HepG2 (cell line): ENCODE data around the gene CCL24. TPM values are rescaled to one million over a fixed set of nuclear protein-coding genes. Genes with fewer than 3 reads are reported as not detected.

ENCODE experiments used
- ATAC-seq: fragments of 200-7000 bp; cut with Tn5 transposase; 3 replicates; pipeline ENCODE4 v1.9.1; 2020; ENCODE audit warnings: mild to moderate bottlenecking, moderate library complexity
- BruUV-seq: library from RNA; stranded (reverse); fragments of 400-500 nt; replicated peaks from 2 replicates; lab custom pipeline; 2021; lab: Mats Ljungman, UMichigan
- CTCF ChIA-PET: fragments of 300-600 bp; formaldehyde crosslinking; extraction: SDS; loops from one replicate; lab custom pipeline; 2021; ENCODE audit warnings: low total read pairs, inconsistent platforms, low intra/inter-chr PET ratio; lab: Yijun Ruan, JAX
- POLR2A ChIA-PET: fragments of 350-600 bp; sonication (Branson Sonifier 250); formaldehyde crosslinking; loops from one replicate; lab custom pipeline; 2020; ENCODE audit warnings: antibody characterized with exemption, inconsistent platforms; lab: Yijun Ruan, JAX
- DNase-seq: peaks from one replicate; pipeline ENCODE4 v3.0.0-alpha.2; 2015; ENCODE audit warnings: low spot score
- FAIRE-seq: peaks from 3 replicates; lab custom pipeline; 2011; peaks lifted over from hg19 to GRCh38; lab: Jason Lieb, UNC
- H2AFZ ChIP-seq: one replicate; pipeline ENCODE4 v1.6.1; 2011; ENCODE audit warnings: low read length, inconsistent platforms
- H3K27ac ChIP-seq: fragments of 300-600 bp; 3 replicates; pipeline ENCODE4 v1.8.0; 2011; ENCODE audit warnings: mixed run types, mild to moderate bottlenecking, mixed read lengths, low read length, inconsistent platforms; ENCODE audit not compliant: insufficient read depth; ENCODE audit errors: extremely low read length
- H3K27me3 ChIP-seq, 2 experiments: fragments of 200-600 bp in 1 of 2; 2 replicates in 1 of 2; 3 replicates in 1 of 2; pipeline versions ENCODE4 v1.6.0 to v1.8.0; 2011; ENCODE audit warnings: low read length in 2 of 2, mild to moderate bottlenecking in 2 of 2, moderate library complexity in 2 of 2, inconsistent platforms in 1 of 2; ENCODE audit not compliant: insufficient read depth in 2 of 2, control insufficient read depth in 1 of 2
- H3K36me3 ChIP-seq, 2 experiments: fragments of 200-600 bp in 1 of 2; replicated peaks in 1 of 2; 2 replicates in 1 of 2; 3 replicates in 1 of 2; pipeline versions ENCODE4 v1.5.1 to v1.8.0; 2011; ENCODE audit warnings: low read length in 2 of 2, inconsistent platforms in 1 of 2; ENCODE audit not compliant: insufficient read depth in 2 of 2, control insufficient read depth in 1 of 2
- H3K4me1 ChIP-seq: 2 replicates; pipeline ENCODE4 v1.5.1; 2012; ENCODE audit warnings: low read length, inconsistent platforms; ENCODE audit not compliant: insufficient read depth
- H3K4me2 ChIP-seq: 2 replicates; pipeline ENCODE4 v1.6.0; 2011; ENCODE audit warnings: low read depth, low read length, inconsistent platforms
- H3K4me3 ChIP-seq, 3 experiments: fragments of 200-600 bp in 1 of 3; sonication (generic), shearing (Covaris generic) in 1 of 3; replicated peaks in 1 of 3; 2 replicates each; pipeline ENCODE4 v1.5.1; 2011 to 2016; ENCODE audit warnings: low read length in 3 of 3, inconsistent platforms in 2 of 3, low read depth in 2 of 3, mild to moderate bottlenecking in 2 of 3, control low read depth in 1 of 3, mixed read lengths in 1 of 3; ENCODE audit not compliant: insufficient read depth in 1 of 3
- H3K79me2 ChIP-seq: one replicate; pipeline ENCODE4 v1.6.1; 2011; ENCODE audit warnings: low read length, inconsistent platforms; ENCODE audit not compliant: insufficient read depth
- H3K9ac ChIP-seq: 2 replicates; pipeline ENCODE4 v1.6.0; 2011; ENCODE audit warnings: mild to moderate bottlenecking, low read depth, low read length, inconsistent platforms; ENCODE audit not compliant: insufficient read depth
- H3K9me3 ChIP-seq: 2 replicates; pipeline ENCODE4 v1.5.1; 2012; ENCODE audit warnings: mild to moderate bottlenecking, low read length
- H4K20me1 ChIP-seq: 2 replicates; pipeline ENCODE4 v1.6.0; 2011; ENCODE audit warnings: inconsistent platforms, mild to moderate bottlenecking, low read length, moderate library complexity; ENCODE audit not compliant: insufficient read depth
- CHD4 ChIP-seq: fragments of 200-600 bp; sonication (generic); IDR thresholded peaks from 2 replicates; pipeline ENCODE4 v1.7.0; 2017; ENCODE audit warnings: mild to moderate bottlenecking, low read length, borderline replicate concordance
- MZF1 ChIP-seq: sonication (generic); formaldehyde crosslinking; IDR thresholded peaks from 2 replicates; pipeline ENCODE4 v1.8.1; 2023; ENCODE audit warnings: mild to moderate bottlenecking, missing genetic modification reagents, borderline replicate concordance
- NR2F6 ChIP-seq, 2 experiments: IDR thresholded peaks; 2 replicates each; pipeline ENCODE4 v1.6.1; 2016; ENCODE audit warnings: antibody characterized with exemption in 1 of 2, mild to moderate bottlenecking in 1 of 2
- RARA ChIP-seq: IDR thresholded peaks from 2 replicates; pipeline ENCODE4 v1.6.1; 2016; ENCODE audit warnings: missing genetic modification reagents, missing compliant biosample characterization
- RXRA ChIP-seq: sonication (generic); formaldehyde crosslinking; IDR thresholded peaks from 2 replicates; pipeline ENCODE4 v1.5.1; 2020; ENCODE audit warnings: missing genetic modification reagents
- SOX13 ChIP-seq, 3 experiments: fragments of 450-650 bp in 1 of 3; sonication (generic) in 1 of 3; formaldehyde crosslinking in 1 of 3; IDR thresholded peaks in 2 of 3; conservative IDR thresholded peaks in 1 of 3; 2 replicates each; pipeline versions ENCODE4 v1.5.0 to v1.6.1; 2016 to 2020; ENCODE audit warnings: antibody characterized with exemption in 1 of 3, mild to moderate bottlenecking in 1 of 3, missing compliant biosample characterization in 1 of 3, missing genetic modification reagents in 1 of 3, moderate library complexity in 1 of 3
- SP5 ChIP-seq: IDR thresholded peaks from 2 replicates; pipeline ENCODE4 v1.6.1; 2016; ENCODE audit warnings: low read depth, borderline replicate concordance
- ZNF138 ChIP-seq: sonication (generic); formaldehyde crosslinking; IDR thresholded peaks from 2 replicates; pipeline ENCODE4 v1.5.0; 2020; ENCODE audit warnings: mild to moderate bottlenecking, low read depth, missing genetic modification reagents
- ZNF180 ChIP-seq: sonication (generic); formaldehyde crosslinking; IDR thresholded peaks from 2 replicates; pipeline ENCODE4 v1.4.0; 2020; ENCODE audit warnings: low read depth, missing genetic modification reagents, borderline replicate concordance
- ZNF564 ChIP-seq: sonication (generic); formaldehyde crosslinking; IDR thresholded peaks from 2 replicates; pipeline ENCODE4 v1.8.1; 2023; ENCODE audit warnings: mild to moderate bottlenecking, missing genetic modification reagents
- WGBS: methylation state at CpG from one replicate; pipeline ENCODE4 v1.1.6; 2017; ENCODE audit warnings: low lambda C conversion rate; 5-methylcytosine and 5-hydroxymethylcytosine counted together
- in situ Hi-C: cut with HindIII; loops from 2 replicates; pipeline ENCODE4 v1.10.0; 2017; ENCODE audit warnings: low pct_unique_long_range_greater_than_20kb; ENCODE audit not compliant: extremely low pct_ligation_motif_present
- intact Hi-C: fragments of 100-400 bp; cut with micrococcal nuclease; formaldehyde crosslinking; loops from one replicate; pipeline ENCODE4 v1.10.0; 2022; ENCODE audit not compliant: unreplicated experiment
- polyA plus RNA-seq, 8 experiments: library from polyadenylated mRNA; depleted of rRNA in 3 of 8; stranded (reverse) in 7 of 8; unstranded in 1 of 8; fragments of >200 nt; fragmentation: Illumina TruSeq in 4 of 8; extraction: Trizol in 4 of 8; gene quantifications; 2 replicates each; pipeline versions ENCODE4 v1.2.1 to v1.2.3, GENCODE V29; 2011 to 2016; ENCODE audit warnings: low read depth in 4 of 8, missing spikeins in 1 of 8, mixed read lengths in 1 of 8; ENCODE audit not compliant: insufficient read depth in 1 of 8
- total RNA-seq, 5 experiments: library from RNA; depleted of rRNA; stranded (reverse); fragments of >200 nt; fragmentation: Illumina TruSeq; extraction: Trizol; gene quantifications; 2 replicates each; pipeline ENCODE4 v1.2.3, GENCODE V29; 2016; ENCODE audit warnings: low read depth in 1 of 5
- TF ChIP-seq, protein P1 (sequence below): sonication (generic); formaldehyde crosslinking; IDR thresholded peaks from 2 replicates; pipeline ENCODE4 v1.5.0; 2020; ENCODE audit warnings: missing genetic modification reagents
- TF ChIP-seq, protein P2 (sequence below): sonication (generic); formaldehyde crosslinking; IDR thresholded peaks from 2 replicates; pipeline ENCODE4 v1.5.0; 2020; ENCODE audit warnings: mild to moderate bottlenecking, missing genetic modification reagents
- TF ChIP-seq, protein P3 (sequence below): IDR thresholded peaks from 2 replicates; pipeline ENCODE4 v1.6.1; 2016; ENCODE audit warnings: low read depth, borderline replicate concordance

Gene CCL24
- total and polyA plus RNA-seq, 2 of the 13 experiments (the other 11 are each of a cell fraction or from before 2014, with no cell fraction given): not detected

DNA sequence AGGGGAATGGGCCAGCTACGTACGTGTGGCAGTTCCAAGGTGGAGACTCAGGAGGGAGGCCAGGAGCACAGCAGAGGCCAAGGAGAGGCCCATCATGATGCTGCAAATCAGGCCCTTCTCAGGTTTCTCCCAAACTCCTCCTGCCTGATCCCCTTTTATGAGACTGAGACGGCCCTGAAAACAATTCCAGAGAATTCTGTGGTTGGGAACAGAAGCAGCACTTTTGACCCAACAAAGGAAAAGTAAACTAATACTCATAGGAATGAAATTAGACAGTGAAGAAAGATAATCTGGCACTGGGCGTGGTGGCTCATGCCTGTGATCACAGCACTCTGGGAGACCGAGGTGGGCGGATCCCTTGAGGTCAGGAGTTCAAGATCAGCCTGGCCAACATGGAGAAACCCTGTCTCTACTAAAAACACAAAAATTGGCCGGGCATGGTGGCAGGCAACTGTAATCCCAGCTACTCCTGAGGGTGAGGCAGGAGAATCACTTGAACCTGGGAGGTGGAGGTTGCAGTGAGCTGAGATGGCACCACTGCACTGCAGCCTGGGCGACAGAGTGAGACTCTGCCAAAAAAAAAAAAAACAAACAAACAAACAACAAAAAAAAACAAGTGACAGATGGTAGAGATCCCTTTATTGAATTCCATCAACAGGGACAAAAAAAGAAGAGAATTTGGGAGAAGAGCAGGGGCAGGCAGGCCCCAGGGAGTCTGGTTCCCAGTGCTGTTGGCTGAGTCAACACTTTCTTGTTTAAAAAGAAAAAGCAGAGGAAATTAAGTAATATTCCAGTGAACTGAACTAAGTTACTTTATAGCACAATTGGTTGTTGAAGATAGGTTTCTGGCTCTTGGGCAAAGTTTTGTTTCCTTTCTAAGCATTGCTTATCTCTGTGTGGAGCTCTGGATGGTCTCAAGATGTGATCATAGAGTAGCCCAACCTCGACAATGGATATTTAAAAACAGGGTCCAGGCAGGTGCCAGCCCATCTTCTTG, 41.2 kb downstream of the CCL24 start, which contains the start of gene CCL26:
TSS of gene CCL26 (minus strand) at position 131 of the 997 bp plus-strand sequence. CDS start at position 96, 35 bp downstream.
- Histone ChIP-seq H3K27ac (no peak within 1 kb of the TSS), H4K20me1 (no peaks in the 10 kb centered on the region), H3K4me1 (peaks cover 20% of the 10 kb centered on the region), H3K36me3 (no peaks in the 10 kb centered on the region), H3K9me3 (no peaks in the 10 kb centered on the region), H3K4me3 (no peak within 1 kb of the TSS), H2AFZ (no peak within 1 kb of the TSS), H3K79me2 (no peaks in the 10 kb centered on the region), H3K27me3 (peaks cover 0 to 3% of the 10 kb centered on the region in 2 experiments; a peak in 1 of 5 replicates), H3K4me2 (peak within 1 kb of the TSS; percentile 23; the same call in 1 of the 2 replicates), H3K9ac (no peak within 1 kb of the TSS)
- in situ Hi-C loops: no loop called here
- peak; percentile 71 for DNase-seq
- ChIA-PET POLR2A (no interaction called here), CTCF (no interaction called here)
- ATAC-seq: peak; percentile 34; the same call in 2 of the 3 replicates
- WGBS: 12% methylated on average over 9 of the region's 9 CpGs
- no TSS peak for BruUV-seq
- TF ChIP-seq SP5 (CRISPR knock-in tag): peak; percentile 64; the same call in 1 of the 2 replicates
- TF ChIP-seq, protein P1, sequence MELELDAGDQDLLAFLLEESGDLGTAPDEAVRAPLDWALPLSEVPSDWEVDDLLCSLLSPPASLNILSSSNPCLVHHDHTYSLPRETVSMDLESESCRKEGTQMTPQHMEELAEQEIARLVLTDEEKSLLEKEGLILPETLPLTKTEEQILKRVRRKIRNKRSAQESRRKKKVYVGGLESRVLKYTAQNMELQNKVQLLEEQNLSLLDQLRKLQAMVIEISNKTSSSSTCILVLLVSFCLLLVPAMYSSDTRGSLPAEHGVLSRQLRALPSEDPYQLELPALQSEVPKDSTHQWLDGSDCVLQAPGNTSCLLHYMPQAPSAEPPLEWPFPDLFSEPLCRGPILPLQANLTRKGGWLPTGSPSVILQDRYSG (CRISPR knock-in tag): no peak
- no peak for TF ChIP-seq ZNF564
- TF ChIP-seq SOX13 (IDR thresholded peaks at IDR 0.05): no peak
- TF ChIP-seq SOX13 (CRISPR knock-in tag; conservative IDR thresholded peaks at IDR 0.05 in 1 of 2, IDR thresholded peaks at IDR 0.05 in 1 of 2): peak in 1 of 2 experiments; percentile 39; a peak in 1 of 4 replicates
- TF ChIP-seq RARA (CRISPR knock-in tag): peak; percentile 80
- TF ChIP-seq, protein P2, sequence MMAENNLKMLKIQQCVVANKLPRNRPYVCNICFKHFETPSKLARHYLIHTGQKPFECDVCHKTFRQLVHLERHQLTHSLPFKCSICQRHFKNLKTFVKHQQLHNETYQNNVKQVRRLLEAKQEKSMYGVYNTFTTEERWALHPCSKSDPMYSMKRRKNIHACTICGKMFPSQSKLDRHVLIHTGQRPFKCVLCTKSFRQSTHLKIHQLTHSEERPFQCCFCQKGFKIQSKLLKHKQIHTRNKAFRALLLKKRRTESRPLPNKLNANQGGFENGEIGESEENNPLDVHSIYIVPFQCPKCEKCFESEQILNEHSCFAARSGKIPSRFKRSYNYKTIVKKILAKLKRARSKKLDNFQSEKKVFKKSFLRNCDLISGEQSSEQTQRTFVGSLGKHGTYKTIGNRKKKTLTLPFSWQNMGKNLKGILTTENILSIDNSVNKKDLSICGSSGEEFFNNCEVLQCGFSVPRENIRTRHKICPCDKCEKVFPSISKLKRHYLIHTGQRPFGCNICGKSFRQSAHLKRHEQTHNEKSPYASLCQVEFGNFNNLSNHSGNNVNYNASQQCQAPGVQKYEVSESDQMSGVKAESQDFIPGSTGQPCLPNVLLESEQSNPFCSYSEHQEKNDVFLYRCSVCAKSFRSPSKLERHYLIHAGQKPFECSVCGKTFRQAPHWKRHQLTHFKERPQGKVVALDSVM (CRISPR knock-in tag): peak; percentile 96
- TF ChIP-seq, protein P3, sequence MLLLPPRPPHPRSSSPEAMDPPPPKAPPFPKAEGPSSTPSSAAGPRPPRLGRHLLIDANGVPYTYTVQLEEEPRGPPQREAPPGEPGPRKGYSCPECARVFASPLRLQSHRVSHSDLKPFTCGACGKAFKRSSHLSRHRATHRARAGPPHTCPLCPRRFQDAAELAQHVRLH (CRISPR knock-in tag): no peak
- no peak for TF ChIP-seq CHD4
- no peak for TF ChIP-seq MZF1 (CRISPR knock-in tag)
- TF ChIP-seq ZNF138 (CRISPR knock-in tag): no peak
- TF ChIP-seq RXRA (CRISPR knock-in tag): peak; percentile 54; the same call in 1 of the 2 replicates
- TF ChIP-seq ZNF180 (CRISPR knock-in tag): no peak
- TF ChIP-seq NR2F6 (IDR thresholded peaks at IDR 0.05): no peak; the same call in 1 of the 2 replicates
- 0 out of 2 replicates have a peak, but pooled peaks have one; percentile 6 for TF ChIP-seq NR2F6 (CRISPR knock-in tag; IDR thresholded peaks at IDR 0.05)
- FAIRE-seq: peak; percentile 32
- intact Hi-C loops: no loop called here
